ENCODE results near the gene CEP70.
"Not testable (repeated sequence)": the region's sequence is repeated elsewhere in the genome, so short reads cannot be mapped to it uniquely, and the experiment has no call there.

Gene CEP70

DNA sequence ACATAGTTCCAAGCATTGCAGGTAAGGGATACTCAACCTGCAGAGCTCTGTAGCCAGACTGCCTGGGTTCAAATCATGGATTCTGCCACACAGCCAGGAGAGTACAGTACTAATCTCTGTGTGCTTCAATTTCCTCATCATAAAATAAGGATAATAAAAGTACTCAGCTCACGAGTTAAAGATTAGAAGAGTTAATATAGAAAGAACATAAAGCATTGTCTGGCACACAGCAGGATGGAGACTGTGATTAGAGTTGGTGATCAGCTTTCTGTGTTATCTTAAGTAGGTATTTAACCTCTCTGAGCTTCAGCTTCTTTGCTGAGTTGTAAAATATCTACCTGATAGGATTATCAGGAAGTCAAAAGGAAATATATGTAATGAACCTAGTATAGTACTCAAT lies 2.7 kb downstream of the CEP70 start:
- no peak for DNase-seq (ENCODE audit: low read depth in 2 of 2)

DNA sequence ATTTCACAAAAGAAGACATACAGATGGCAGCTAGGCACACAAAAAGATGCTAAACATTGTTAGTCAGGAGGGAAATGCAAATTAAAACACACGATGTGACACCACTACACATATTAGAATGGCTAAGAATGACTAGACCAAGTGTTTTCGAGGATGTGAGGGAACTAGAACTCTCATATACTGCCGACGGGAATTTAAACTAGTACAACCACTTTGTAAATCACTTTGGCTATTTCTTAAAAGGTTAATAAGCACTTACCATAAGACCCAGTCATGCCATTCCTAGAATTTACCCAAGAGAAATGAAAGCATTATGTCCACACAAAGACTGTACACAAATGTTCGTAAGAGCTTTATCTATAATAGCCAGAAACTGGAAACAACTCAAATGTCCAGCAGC lies 5.6 kb downstream of the CEP70 start:
- no peak for DNase-seq (ENCODE audit: low read depth in 2 of 2)

DNA sequence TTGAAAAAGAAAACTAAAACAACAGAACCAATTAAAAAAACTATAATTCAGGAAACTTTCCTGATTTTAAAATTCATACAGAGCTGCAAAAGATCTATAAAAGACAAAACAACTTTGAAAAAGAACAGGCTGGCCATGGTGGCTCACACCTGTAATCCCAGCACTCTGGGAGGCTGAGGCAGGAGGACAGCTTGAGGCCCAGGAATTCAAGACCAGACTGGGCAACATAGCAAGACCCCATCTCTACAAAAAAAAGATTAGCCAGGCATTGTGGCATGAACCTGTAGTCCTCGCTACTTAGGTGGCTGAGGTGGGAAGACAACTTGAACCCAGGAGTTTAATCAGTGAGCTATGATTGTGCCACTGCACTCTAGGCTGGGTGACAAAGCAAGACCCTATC lies 6.7 kb downstream of the CEP70 start:
- DNase-seq (ENCODE audit: low read depth in 2 of 2): no peak

DNA sequence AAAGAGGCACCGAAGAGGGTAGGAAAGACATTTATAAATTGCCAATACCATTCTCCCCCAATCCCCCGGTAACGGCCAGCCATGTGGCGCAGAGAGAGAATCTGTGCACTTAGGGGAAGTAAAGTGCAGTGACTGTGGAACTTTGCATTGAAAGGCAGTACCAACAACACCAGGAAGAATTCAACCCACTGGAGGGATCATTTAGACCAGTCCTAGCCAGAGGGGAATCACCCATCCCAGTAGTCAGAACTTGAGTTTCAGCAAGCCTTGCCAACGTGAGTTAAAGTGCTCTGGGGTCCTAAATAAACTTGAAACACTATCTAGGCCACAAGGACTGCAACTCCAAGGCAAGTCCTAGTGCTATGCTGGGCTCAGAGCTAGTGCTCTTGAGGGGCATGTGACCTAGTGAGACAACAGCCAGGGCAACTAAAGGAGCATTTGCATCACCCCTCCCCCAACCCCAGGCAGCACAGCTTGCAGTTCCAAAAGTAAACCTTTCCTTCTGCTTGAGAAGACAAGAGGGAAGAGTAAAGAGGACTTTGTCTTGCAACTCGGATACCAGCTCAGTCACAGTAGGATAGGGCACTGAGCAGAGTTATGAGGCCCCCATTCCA lies 15.0 kb downstream of the CEP70 start:
- no peak for DNase-seq (ENCODE audit: low read depth in 2 of 2)

DNA sequence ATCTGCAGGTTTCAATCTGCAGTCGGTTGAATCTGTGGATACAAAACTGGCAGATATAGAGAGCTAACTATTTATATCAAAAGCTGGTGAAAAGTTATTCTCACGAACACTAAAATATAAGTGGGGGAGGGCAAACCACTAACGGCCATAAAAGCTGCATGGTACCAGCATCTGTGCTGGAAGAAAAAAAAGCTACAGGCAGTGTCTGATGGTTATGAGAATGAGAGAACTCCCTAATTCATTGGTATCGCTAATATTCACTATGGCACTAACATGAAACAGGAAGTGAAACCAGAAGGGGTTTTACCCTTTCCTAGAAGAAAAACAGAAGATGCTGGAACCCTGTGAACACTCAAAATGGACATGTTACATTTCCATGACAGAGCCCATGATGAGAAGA lies 15.9 kb downstream of the CEP70 start:
- no peak for DNase-seq (ENCODE audit: low read depth in 2 of 2)

DNA sequence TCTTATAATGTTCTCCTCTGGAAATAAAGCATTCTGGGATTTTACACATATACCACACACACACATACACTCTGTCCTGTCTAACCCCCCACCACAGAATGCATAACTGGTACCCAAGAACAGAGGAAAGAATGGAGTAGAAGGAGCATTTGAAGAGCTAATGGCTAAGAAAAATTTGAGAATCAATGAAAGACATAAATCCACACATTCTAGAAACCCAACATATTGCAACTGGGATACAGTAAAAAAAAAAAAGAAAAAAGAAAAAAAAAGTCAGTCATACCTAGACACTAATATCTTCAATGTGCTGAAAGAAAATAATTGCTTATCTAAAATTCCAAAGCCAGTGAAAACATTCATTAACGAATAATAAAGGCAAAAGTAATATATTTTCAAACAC lies 20.9 kb downstream of the CEP70 start:
- DNase-seq (ENCODE audit: low read depth in 2 of 2): no peak

DNA sequence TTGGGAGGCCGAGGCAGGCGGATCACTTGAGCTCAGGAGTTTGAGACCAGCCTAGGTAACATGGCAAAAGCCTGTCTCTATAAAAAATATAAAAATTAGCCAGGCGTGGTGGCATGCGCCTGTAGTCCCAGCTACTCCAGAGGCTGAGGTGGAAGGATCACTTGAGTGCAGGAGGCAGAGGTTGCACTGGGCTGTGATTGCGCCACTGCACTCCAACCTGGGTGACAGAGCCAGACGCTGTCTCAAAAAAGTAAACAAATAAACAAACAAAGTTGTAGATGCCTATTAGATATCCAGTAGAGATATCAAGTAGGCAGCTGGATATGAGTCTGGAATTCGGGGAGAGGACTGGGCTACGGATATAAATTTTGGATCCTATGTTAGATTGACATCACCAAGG lies 24.4 kb downstream of the CEP70 start:
- not testable (repeated sequence) for DNase-seq (ENCODE audit: low read depth in 2 of 2)

DNA sequence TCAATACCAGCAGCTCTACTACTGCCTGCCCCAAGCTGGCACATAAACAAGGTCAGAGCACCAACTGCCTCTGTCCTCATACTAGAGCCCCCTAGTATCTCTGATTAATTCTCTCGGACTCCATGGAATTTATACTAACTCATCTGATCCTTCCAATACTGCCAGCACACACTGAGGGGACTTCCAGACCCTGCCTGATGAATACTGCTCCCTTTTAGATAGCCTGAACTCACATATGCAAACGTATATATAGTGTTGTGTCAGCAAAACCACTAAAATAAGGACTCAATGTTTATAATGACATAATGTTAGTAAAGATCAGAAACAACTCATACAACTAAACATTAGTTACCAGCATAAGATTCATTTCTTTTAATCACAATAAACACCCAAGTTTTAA lies 25.0 kb downstream of the CEP70 start:
- no peak for DNase-seq (ENCODE audit: low read depth in 2 of 2)

DNA sequence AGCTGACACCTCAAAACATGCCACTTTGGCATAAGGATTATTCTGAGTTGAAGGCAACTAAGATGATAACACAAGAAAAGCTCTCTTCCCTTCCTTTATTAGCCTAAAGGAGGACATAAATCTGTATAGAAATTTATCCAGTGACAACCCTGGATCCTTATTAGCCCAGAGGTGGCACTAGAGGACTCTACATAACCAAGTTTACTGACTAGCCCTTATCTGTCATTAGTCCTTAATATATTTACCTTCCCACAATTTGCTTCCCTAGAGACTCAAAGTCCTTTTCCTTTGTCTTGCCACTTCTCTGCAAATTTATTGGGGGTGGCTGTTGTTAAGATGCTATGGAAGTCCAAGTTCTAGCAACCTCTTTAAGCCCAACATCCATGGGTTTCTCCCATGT lies 26.7 kb downstream of the CEP70 start:
- no peak for DNase-seq (ENCODE audit: low read depth in 2 of 2)

DNA sequence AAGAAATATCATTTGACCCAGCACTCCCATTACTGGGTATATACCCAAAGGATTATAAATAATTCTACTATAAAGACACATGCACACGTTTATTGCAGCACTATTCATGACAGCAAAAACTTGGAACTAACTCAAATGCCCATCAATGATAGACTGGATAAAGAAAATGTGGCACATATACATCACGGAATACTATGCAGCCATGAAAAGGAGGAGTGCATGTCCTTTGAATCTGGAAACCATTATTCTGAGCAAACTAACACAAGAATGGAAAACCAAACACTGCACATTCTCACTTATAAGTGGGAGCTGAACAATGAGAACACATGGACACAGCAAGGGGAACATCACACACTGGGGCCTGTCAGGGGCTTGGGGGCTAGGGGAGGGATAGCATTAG lies 27.8 kb downstream of the CEP70 start:
- DNase-seq (ENCODE audit: low read depth in 2 of 2): not testable (repeated sequence)

DNA sequence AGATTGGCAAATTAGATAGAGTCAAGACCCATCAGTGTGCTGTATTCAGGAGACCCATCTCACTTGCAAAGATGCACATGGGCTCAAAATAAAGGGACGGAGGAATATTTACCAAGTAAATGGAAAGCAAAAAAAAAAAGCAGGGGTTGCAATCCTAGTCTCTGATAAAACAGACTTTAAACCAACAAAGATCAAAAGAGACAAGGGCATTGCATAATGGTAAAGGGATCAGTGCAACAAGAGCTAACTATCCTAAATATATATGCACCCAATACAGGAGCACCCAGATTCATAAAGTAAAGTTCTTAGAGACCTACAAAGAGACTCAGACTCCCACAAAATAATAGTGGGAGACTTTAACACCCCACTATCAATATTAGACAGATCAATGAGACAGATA lies 31.2 kb downstream of the CEP70 start:
- not testable (repeated sequence) for DNase-seq (ENCODE audit: low read depth in 2 of 2)

DNA sequence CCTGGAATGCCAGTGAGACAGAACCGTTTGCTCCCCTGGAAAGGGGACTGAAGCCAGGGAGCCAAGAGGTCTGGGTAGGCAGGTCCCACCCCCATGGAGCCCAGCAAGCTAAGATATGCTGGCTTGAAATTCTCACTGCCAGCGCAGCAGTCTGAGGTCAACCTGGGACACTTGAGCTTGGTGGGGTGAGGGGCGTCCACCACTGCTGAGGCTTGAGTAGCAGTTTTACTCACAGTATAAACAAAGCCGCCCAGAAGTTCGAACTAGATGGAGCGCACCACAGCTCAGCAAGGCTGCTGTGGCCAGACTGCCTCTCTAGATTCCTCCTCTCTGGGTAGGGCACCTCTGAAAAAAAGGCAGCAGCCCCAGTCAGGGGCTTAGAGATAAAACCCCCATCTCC lies 33.6 kb downstream of the CEP70 start:
- DNase-seq (ENCODE audit: low read depth in 2 of 2): no peak

DNA sequence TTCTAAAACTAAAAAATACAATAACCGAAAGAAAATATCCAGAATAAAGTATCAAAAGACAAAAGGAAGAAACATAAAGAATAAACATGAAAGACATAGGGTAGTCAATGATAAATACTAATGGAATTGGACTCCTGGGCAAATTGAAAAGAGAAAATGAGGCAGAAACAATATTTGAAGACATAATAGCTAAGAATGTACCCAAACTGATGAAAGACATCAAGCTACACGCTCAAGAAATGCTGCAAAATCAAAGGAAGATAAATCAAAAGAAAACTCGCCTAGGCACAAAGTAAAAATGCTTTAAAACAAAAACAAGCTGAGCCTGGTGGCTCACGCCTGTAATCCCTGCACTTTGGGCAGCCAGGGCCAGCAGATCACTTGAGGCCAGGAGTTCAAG lies 34.9 kb downstream of the CEP70 start:
- DNase-seq (ENCODE audit: low read depth in 2 of 2): no peak

DNA sequence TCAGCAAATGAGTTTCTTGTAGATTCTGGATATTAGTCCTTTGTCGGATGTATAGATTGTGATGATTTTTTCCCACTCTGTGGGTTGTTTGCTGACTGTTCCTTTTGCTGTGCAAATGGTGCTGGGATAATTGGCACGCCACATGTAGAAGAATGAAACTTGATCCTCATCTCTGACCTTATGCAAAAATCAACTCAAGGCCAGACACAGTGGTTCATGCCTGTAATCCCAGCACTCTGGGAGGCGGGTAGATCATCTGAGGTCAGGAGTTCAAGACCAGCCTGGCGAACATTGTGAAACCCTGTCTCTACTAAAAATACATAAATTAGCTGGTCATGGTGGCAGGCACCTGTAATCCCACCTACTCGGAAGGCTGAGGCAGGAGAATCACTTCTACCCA lies 39.3 kb downstream of the CEP70 start:
- DNase-seq (ENCODE audit: low read depth in 2 of 2): not testable (repeated sequence)

DNA sequence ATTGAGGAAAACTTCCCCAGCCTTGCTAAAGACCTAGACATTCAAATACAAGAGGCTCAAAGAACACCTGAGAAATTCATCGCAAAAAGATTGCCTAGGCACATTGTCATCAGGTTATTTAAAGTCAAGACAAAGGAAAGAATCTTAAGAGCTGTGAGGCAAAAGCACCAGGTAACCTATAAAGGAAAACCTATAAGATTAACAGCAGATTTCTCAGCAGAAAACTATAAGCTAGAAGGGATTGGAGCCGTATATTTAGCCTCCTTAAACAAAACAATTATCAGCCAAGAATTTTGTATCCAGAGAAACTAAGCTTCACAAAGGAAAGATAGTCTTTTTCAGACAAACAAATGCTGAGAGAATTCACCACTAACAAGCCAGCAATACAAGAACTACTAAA lies 43.1 kb downstream of the CEP70 start:
- DNase-seq (ENCODE audit: low read depth in 2 of 2): not testable (repeated sequence)

DNA sequence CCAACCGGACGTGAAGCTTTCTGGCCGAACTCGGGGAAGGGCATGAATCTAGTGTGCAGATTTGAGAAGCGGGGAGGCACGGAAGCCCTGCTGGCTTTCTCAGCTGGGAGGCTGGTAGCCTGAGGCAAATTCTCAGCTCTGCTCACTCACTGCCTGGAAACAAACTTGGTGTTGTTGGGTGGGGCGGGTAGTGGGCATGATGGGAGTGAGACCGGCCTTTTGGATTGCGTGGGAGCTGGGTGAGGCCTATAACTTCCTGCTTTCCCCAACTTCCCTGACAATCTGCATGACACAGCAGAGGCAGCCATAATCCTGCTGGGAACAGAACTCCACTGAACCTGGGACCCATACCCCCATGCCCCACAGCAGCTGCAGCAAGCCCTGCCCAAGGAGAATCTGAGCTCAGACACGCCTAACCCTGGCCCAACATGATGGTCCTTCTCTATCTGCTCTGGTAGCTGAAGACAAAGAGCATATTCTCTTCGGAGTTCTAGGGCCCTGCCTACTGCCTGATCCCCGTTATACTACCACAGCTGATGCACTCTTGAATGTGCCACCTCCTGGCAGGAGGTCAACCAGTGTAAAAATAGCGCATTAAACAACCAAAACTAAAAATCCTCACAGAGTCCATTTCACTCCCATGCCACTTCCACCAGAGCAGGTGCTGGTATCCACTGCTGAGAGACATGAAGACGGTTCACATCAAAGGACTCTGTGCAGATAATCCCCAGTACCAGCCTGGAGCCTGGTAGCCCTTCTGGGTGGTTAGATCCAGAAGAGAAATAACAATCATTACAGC lies 44.7 kb downstream of the CEP70 start:
- no peak for DNase-seq (ENCODE audit: low read depth in 2 of 2)

DNA sequence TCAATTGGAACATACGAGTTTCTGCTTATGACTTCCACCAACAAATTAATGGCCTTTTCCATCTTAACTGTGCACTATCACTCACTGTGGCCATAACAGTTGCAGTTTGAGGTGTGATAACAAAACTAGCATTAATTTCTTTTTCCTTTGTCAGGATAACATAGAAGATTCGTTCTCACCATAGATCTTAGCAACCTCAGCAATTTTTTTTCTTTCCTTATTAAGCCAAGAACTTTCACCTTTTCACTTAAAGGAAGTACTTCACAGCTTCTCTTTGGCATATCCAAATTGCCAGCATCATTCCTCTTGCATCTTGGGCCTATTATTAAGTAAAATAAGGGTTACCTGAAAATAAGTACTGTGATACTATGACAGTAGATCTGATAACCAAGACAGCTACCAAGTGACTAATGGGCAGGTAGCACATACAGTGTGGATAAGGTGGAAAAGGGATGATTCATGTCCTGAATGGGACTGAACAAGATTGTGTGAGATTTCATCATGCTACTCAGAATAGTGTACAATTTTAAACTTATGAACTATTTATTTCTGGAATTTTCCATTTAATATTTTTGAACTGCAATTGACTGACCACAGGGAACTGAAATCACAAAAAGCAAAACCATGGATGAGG lies 46.6 kb downstream of the CEP70 start:
- no peak for DNase-seq (ENCODE audit: low read depth in 2 of 2)

DNA sequence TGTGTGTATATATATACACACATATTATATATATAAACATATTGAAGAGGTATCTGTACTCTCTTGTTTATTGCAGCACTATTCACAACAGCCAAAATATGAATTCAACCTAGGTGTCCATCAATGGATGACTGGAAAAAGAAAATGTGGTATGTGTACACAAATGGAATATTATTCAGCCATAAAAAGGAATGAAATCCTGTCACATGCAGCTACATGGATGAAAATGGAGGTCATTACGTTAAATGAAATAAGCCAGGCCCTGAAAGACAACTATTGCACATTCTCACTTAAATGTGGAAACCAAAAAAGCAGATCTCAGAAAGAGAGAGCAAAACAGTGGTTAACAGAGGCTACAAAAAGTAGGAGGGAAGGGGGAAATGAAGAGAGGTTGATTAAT lies 49.5 kb downstream of the CEP70 start:
- DNase-seq (ENCODE audit: low read depth in 2 of 2): no peak

DNA sequence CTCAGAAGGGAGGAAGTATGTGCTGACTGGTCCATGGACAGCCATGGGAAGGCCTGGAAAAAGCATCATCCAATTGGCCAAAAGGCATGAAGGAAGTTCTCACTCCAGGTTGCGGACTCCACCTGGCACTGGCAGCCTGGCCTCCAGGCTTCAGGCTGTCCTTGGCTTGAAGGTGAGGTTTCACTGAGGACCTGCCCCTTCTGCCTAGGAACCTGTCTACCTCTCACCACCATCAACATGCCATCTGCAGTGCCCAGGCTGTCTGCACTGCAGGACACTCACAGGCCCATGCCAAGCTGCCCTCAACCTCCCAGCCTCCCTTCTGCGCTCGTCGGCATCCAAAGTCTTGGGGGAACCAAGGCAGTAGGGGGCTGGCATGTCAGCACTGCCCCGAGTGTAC lies 51.1 kb downstream of the CEP70 start:
- DNase-seq (ENCODE audit: low read depth in 2 of 2): no peak

DNA sequence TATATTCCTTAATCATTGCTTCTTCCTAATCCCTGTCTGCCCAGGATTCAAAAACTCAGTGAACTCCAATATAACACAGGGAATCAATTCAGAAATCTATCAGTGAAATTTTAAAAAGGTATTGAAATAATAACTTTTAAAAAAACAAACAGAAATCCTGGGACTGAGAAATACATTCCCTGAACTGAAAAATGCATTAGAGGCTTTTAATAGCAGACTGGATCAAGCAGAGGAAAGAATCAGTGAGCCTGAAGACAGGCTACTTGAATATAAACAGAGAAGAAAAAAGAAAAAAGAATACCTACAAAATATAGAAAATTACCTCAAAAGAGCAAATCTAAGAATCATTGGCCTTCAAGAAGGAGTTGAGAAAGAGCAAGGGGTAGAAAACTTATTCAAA lies 54.7 kb downstream of the CEP70 start:
- no peak for DNase-seq (ENCODE audit: low read depth in 2 of 2)

DNA sequence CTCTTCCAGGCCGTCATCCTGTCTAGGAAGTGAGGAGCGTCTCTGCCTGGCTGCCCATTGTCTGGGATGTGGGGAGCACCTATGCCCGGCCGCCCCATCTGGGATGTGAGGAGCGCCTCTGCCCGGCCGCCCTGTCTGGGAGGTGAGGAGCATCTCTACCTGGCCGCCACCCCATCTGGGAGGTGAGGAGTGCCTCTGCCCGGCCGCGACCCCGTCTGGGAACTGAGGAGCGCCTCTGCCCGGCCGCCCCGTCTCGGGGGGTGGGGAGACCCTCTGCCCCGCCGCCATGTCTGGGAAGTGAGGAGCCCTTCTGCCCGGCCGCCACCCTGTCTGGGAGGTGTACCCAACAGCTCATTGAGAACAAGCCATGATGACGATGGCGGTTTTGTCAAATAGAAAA lies 72.6 kb downstream of the CEP70 start:
- not testable (repeated sequence) for DNase-seq (ENCODE audit: low read depth in 2 of 2)

DNA sequence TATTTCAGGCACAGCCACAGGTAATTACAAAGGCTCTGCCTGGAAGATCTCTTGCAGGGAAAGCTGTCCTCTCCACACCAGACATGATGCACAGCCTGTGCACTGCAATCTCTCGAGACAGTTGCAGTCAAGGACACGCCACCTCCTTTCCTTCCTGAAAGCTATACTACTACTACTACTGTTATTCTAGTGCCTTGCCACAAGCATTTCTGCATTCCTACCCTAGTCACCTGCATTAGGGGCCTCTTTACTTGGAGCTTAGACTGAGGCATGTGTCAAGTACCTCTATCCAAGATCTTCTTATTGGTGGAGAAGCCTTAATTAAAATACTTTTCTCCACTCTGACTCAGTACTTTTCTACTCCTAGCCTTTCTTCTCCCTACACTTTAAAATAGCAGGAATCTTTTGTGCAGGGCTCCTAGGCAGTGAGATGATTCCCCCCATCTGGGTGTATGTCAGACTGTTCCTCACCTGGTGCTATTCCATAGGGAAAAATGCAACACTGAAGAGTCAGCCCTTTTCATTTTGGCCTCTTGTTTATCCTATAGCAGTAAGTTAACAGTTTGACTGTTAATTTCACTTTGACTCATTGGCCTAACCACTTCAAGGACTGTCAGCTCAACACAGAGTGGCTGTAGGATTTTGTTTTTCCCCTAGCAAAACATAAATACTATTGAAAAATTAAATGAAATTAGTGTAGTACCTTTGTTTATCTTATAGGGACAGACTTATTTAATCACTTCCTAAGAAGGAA lies 80.8 kb downstream of the CEP70 start:
- DNase-seq (ENCODE audit: low read depth in 2 of 2): no peak

DNA sequence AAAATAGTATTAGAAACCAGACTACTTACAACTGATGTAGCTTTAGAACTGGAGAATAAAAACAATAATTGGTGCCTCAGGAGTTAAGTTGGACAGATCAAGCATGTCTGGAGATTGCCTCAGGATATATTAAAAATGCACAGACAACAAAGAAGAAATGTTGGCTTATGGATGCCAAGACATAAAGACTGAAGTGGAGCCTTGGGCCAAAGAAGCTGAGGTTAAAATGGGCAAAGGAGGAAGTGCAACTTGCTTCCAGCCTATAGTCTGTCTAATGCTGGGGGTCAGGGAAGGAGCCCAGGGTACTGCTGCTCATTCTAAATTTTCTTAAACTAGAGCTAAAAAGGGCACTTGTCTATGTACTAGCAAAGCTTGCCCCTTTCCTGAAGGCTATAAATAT lies 82.1 kb downstream of the CEP70 start:
- no peak for DNase-seq (ENCODE audit: low read depth in 2 of 2)
